B cell (primary cell): Measurements from ENCODE around the gene NCKAP5L. TPM values are rescaled to one million over a fixed set of nuclear protein-coding genes. Genes with fewer than 3 reads are reported as not detected.

Experiments
- ATAC-seq: fragments of 200-7000 bp; cut with Tn5 transposase; one replicate; pipeline ENCODE4 v1.10.0; 2021; ENCODE audit warnings: low read depth, mild to moderate bottlenecking, moderate number of reproducible peaks, moderate library complexity
- CTCF ChIA-PET: fragments of 350-600 bp; sonication (Branson Sonifier 250); formaldehyde crosslinking; loops from one replicate; lab custom pipeline; 2021; ENCODE audit warnings: antibody characterized with exemption, inconsistent platforms; lab: Charles Lee
- POLR2A ChIA-PET: fragments of 350-600 bp; sonication (Branson Sonifier 250); formaldehyde crosslinking; loops from one replicate; lab custom pipeline; 2021; ENCODE audit warnings: antibody characterized with exemption; lab: Charles Lee
- DNase-seq: peaks from one replicate; pipeline ENCODE4 v3.0.0; 2013
- H2AFZ ChIP-seq: 2 replicates; pipeline ENCODE4 v1.6.1; 2012; ENCODE audit warnings: mild to moderate bottlenecking, low read depth, low read length; ENCODE audit not compliant: insufficient read depth, poor library complexity, severe bottlenecking
- H3K27ac ChIP-seq, 2 donors: 1 replicate in 1 of 2; 2 replicates in 1 of 2; pipeline ENCODE4 v1.5.1; 2012 to 2013; ENCODE audit warnings: low read length in 2 of 2, mild to moderate bottlenecking in 2 of 2, moderate library complexity in 1 of 2
- H3K27me3 ChIP-seq, 4 experiments: fragments of 200-600 bp in 1 of 4; sonication (generic) in 1 of 4; replicated peaks in 1 of 4; 1 replicate in 2 of 4; 2 replicates in 2 of 4; pipeline versions ENCODE4 v1.6.1 to v1.7.0; 2013 to 2016; ENCODE audit warnings: low read length in 3 of 4, mild to moderate bottlenecking in 2 of 4, mixed read lengths in 1 of 4, moderate library complexity in 1 of 4; ENCODE audit not compliant: insufficient read depth in 4 of 4, control insufficient read depth in 3 of 4; ENCODE audit errors: control extremely low read depth in 1 of 4
- H3K36me3 ChIP-seq, 2 experiments: replicated peaks in 1 of 2; 1 replicate in 1 of 2; 2 replicates in 1 of 2; pipeline versions ENCODE4 v1.6.1 to v1.7.1; 2013; ENCODE audit warnings: low read length in 1 of 2; ENCODE audit not compliant: insufficient read depth in 2 of 2, control insufficient read depth in 1 of 2; ENCODE audit errors: control extremely low read depth in 1 of 2, extremely low read depth in 1 of 2
- H3K4me1 ChIP-seq, 2 donors: fragments of 200-600 bp in 1 of 2; sonication (generic) in 1 of 2; 1 replicate in 1 of 2; 2 replicates in 1 of 2; pipeline versions ENCODE4 v1.5.1 to v1.6.1; 2013 to 2017; ENCODE audit warnings: low read length in 2 of 2; ENCODE audit not compliant: control insufficient read depth in 2 of 2, insufficient read depth in 2 of 2
- H3K4me2 ChIP-seq: replicated peaks from 2 replicates; pipeline ENCODE3; 2012; ENCODE audit warnings: mild to moderate bottlenecking, low read depth, low read length; ENCODE audit not compliant: poor library complexity, severe bottlenecking
- H3K4me3 ChIP-seq, 5 experiments: fragments of 200-600 bp in 1 of 5; sonication (generic) in 1 of 5; 1 replicate in 3 of 5; 2 replicates in 2 of 5; pipeline versions ENCODE4 v1.5.1 to v1.7.0; 2011 to 2016; ENCODE audit warnings: low read length in 4 of 5, mild to moderate bottlenecking in 4 of 5, low read depth in 2 of 5, control low read depth in 1 of 5, moderate library complexity in 1 of 5; ENCODE audit not compliant: insufficient read depth in 1 of 5; ENCODE audit errors: control extremely low read depth in 1 of 5, extremely low read depth in 1 of 5
- H3K79me2 ChIP-seq: fragments of 200-600 bp; sonication (generic); one replicate; pipeline ENCODE4 v1.6.0; 2016; ENCODE audit warnings: low read length; ENCODE audit not compliant: control insufficient read depth, insufficient read depth
- H3K9ac ChIP-seq: fragments of 200-600 bp; sonication (generic); 2 replicates; pipeline ENCODE4 v1.6.1; 2017; ENCODE audit warnings: mild to moderate bottlenecking, low read length, moderate library complexity
- H3K9me3 ChIP-seq, 3 donors: one replicate each; pipeline versions ENCODE4 v1.6.1 to v1.7.1; 2013; ENCODE audit warnings: low read length in 2 of 3; ENCODE audit not compliant: control insufficient read depth in 2 of 3, insufficient read depth in 1 of 3; ENCODE audit errors: control extremely low read depth in 1 of 3
- H4K20me1 ChIP-seq: 2 replicates; pipeline ENCODE4 v1.6.0; 2012; ENCODE audit warnings: mild to moderate bottlenecking, low read length; ENCODE audit not compliant: insufficient read depth, control insufficient read depth, poor library complexity, severe bottlenecking
- H3K27ac Mint-ChIP-seq: one replicate; pipeline ENCODE4 v1.8.0; 2021; ENCODE audit warnings: mixed read lengths
- H3K27me3 Mint-ChIP-seq: one replicate; pipeline ENCODE4 v1.8.0; 2021; ENCODE audit warnings: mixed read lengths
- H3K4me1 Mint-ChIP-seq: one replicate; pipeline ENCODE4 v1.8.0; 2021; ENCODE audit warnings: mixed read lengths
- H3K4me3 Mint-ChIP-seq: one replicate; pipeline ENCODE4 v1.8.0; 2021; ENCODE audit warnings: mixed read lengths
- H3K9me3 Mint-ChIP-seq: one replicate; pipeline ENCODE4 v1.8.0; 2022; ENCODE audit warnings: mixed read lengths; ENCODE audit not compliant: insufficient read depth
- CTCF ChIP-seq: fragments of 200-600 bp; IDR thresholded peaks from one replicate; pipeline ENCODE4 v1.8.0; 2022; ENCODE audit warnings: antibody characterized with exemption, mild to moderate bottlenecking
- EZH2 ChIP-seq: IDR thresholded peaks from 2 replicates; pipeline ENCODE4 v1.6.1; 2012; ENCODE audit warnings: borderline replicate concordance, low read depth, mild to moderate bottlenecking, moderate library complexity, low read length; ENCODE audit not compliant: insufficient read depth, poor library complexity, severe bottlenecking
- WGBS: methylation state at CpG from one replicate; pipeline ENCODE4 v1.1.5; 2013; ENCODE audit warnings: missing lambda C conversion rate; ENCODE audit not compliant: insufficient coverage; 5-methylcytosine and 5-hydroxymethylcytosine counted together
- intact Hi-C: fragments of 100-400 bp; cut with micrococcal nuclease; formaldehyde crosslinking; loops from one replicate; pipeline ENCODE4 v1.10.0; 2022
- polyA plus RNA-seq: library from polyadenylated mRNA; depleted of rRNA; stranded (reverse); fragments of >200 nt; gene quantifications from 2 replicates; pipeline ENCODE4 v1.2.3, GENCODE V29; 2012
- total RNA-seq, 2 donors: library from RNA; stranded (reverse); fragments of 120-200 nt in 1 of 2; gene quantifications; 1 replicate in 1 of 2; 2 replicates in 1 of 2; pipeline versions ENCODE4 v1.2.3 to v1.2.4, GENCODE V29; 2013 to 2022

Gene NCKAP5L
- total and polyA plus RNA-seq, 2 donors (not counting 1 experiment from before 2014, with no cell fraction given): 3.2 to 13.2 TPM

- Mint-ChIP-seq H3K27me3 (no peaks in the 10 kb centered on the region), H3K4me3 (no peak overlapping the region), H3K27ac (no peak overlapping the region), H3K4me1 (no peaks in the 10 kb centered on the region), H3K9me3 (no peaks in the 10 kb centered on the region)
- Histone ChIP-seq H3K27ac (no peak overlapping the region), H3K79me2 (peaks cover 7% of the 10 kb centered on the region), H3K4me2 (no peak overlapping the region), H3K4me3 (no peak overlapping the region), H3K4me1 (no peaks in the 10 kb centered on the region), H3K9me3 (no peaks in the 10 kb centered on the region), H4K20me1 (peaks cover 5% of the 10 kb centered on the region), H2AFZ (no peak overlapping the region), H3K27me3 (no peaks in the 10 kb centered on the region), H3K36me3 (peaks cover 0 to 16% of the 10 kb centered on the region in 2 experiments), H3K9ac (no peak overlapping the region)
- no peak for ATAC-seq
- 96% methylated on average over 5 of the region's 5 CpGs for WGBS
- no peak for DNase-seq
- intact Hi-C loops: no loop called here
- ChIA-PET POLR2A (interaction anchor here (0.6 kb wide), 1 partner anchor 183 kb away, joined by 9 read pairs; no protein-coding TSS in a partner anchor), CTCF (interaction anchor here (1.6 kb wide), 1 partner anchor 28 kb away, joined by 4 read pairs; no protein-coding TSS in a partner anchor)
- TF ChIP-seq EZH2 (no peak), CTCF (no peak)
These were observed 22.8 kb downstream of the NCKAP5L start for GRCh38 chr12:49805409-49805808.

- Histone ChIP-seq H3K79me2 (peaks cover 7% of the 10 kb centered on the region), H3K4me2 (no peak overlapping the region), H3K9me3 (no peaks in the 10 kb centered on the region), H2AFZ (no peak overlapping the region), H3K4me1 (no peaks in the 10 kb centered on the region), H3K9ac (no peak overlapping the region), H3K27ac (no peak overlapping the region), H3K27me3 (no peaks in the 10 kb centered on the region), H3K4me3 (no peak overlapping the region), H4K20me1 (peaks cover 5% of the 10 kb centered on the region), H3K36me3 (peaks cover 0 to 16% of the 10 kb centered on the region in 2 experiments)
- TF ChIP-seq CTCF (no peak), EZH2 (no peak)
- H3K4me1 Mint-ChIP-seq: no peaks in the 10 kb centered on the region
- intact Hi-C loops: no loop called here
- WGBS: 98% methylated on average over 10 of the region's 10 CpGs
- DNase-seq (no peak), ATAC-seq (no peak)
- H3K27me3 Mint-ChIP-seq: no peaks in the 10 kb centered on the region
- H3K4me3 Mint-ChIP-seq: no peak overlapping the region
- H3K9me3 Mint-ChIP-seq: no peaks in the 10 kb centered on the region
- ChIA-PET CTCF (interaction anchor here (1.0 to 1.6 kb wide), 2 partner anchors 27 to 43 kb away, joined by 3 to 4 read pairs; no protein-coding TSS in a partner anchor), POLR2A (no interaction called here)
- H3K27ac Mint-ChIP-seq: no peak overlapping the region
These were observed 23.4 kb downstream of the NCKAP5L start for GRCh38 chr12:49804821-49805220.
